ENCODE measurements around the gene TYMP.

TYMP gene

GRCh38 chr22:50503475-50504145, 26.2 kb downstream of the TYMP start:
- Histone ChIP-seq H3K27me3 (ENCODE audit: control insufficient read depth, insufficient read depth, low read length) (no peaks in the 10 kb centered on the region), H3K9ac (ENCODE audit: low read depth, low read length) (no peak overlapping the region), H3K4me1 (ENCODE audit: control insufficient read depth, insufficient read depth, low read length) (no peaks in the 10 kb centered on the region), H3K9me3 (ENCODE audit: control insufficient read depth, insufficient read depth, low read length) (no peaks in the 10 kb centered on the region), H3K36me3 (ENCODE audit: control insufficient read depth, insufficient read depth, low read length) (peaks cover 20% of the 10 kb centered on the region), H3K4me3 (ENCODE audit: low read depth, low read length) (no peak overlapping the region)

GRCh38 chr22:50502628-50503474, 27.0 kb downstream of the TYMP start:
- Histone ChIP-seq H3K9me3 (ENCODE audit: control insufficient read depth, insufficient read depth, low read length) (no peaks in the 10 kb centered on the region), H3K27me3 (ENCODE audit: control insufficient read depth, insufficient read depth, low read length) (no peaks in the 10 kb centered on the region), H3K4me3 (ENCODE audit: low read depth, low read length) (no peak overlapping the region), H3K9ac (ENCODE audit: low read depth, low read length) (no peak overlapping the region), H3K36me3 (ENCODE audit: control insufficient read depth, insufficient read depth, low read length) (peaks cover 20% of the 10 kb centered on the region), H3K4me1 (ENCODE audit: control insufficient read depth, insufficient read depth, low read length) (no peaks in the 10 kb centered on the region)

DNA sequence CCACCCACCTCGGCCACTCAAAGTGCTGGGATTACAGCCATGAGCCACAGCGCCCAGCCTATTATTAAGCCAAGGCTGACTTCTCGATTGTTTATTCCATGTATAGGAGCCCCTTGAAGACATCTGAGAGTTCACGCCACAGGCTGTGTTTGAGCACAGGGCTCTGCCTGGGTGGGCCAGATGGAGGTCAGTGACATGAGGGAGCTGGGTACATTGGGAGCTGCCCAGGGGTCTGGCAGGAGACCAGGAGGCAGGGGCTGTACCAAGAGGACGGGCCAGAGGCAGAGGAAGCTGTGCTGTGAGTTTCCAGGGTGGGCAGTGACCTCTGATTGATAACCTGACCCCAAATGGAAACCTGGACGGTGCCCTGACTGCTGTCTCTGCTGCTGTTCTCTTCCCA, 27.7 kb downstream of the TYMP start:
- H3K9ac ChIP-seq (ENCODE audit: low read depth, low read length), result no peak overlapping the region
- no peaks in the 10 kb centered on the region for H3K27me3 ChIP-seq (ENCODE audit: control insufficient read depth, insufficient read depth, low read length)
- no peak overlapping the region for H3K4me3 ChIP-seq (ENCODE audit: low read depth, low read length)
- H3K36me3 ChIP-seq (ENCODE audit: control insufficient read depth, insufficient read depth, low read length), result peaks cover 20% of the 10 kb centered on the region
- no peaks in the 10 kb centered on the region for H3K4me1 ChIP-seq (ENCODE audit: control insufficient read depth, insufficient read depth, low read length)
- H3K9me3 ChIP-seq (ENCODE audit: control insufficient read depth, insufficient read depth, low read length), result no peaks in the 10 kb centered on the region

DNA sequence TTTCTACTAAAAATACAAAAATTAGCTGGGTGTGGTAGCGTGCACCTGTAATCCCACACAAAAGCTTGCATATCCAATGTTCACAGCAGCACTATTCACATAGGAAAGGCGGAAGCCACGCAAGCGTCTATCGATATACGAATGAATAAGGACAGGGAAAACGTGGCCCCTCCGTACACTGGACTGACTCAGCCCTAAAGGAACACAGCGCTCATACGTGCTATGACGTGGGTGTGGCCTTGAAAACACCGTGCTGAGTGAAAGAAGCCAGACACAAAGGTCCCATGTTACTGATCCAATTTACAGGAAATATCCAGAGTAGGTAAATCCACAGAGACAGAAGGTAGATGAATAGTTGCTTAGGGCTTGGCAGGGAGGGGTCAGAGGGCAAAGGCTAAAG, 29.4 kb downstream of the TYMP start:
- Histone ChIP-seq H3K36me3 (ENCODE audit: control insufficient read depth, insufficient read depth, low read length) (peaks cover 14% of the 10 kb centered on the region), H3K9me3 (ENCODE audit: control insufficient read depth, insufficient read depth, low read length) (no peaks in the 10 kb centered on the region), H3K4me1 (ENCODE audit: control insufficient read depth, insufficient read depth, low read length) (no peaks in the 10 kb centered on the region)

GRCh38 chr22:50498322-50498890, 31.4 kb downstream of the TYMP start:
- H3K27me3 ChIP-seq (ENCODE audit: control insufficient read depth, insufficient read depth, low read length), result no peaks in the 10 kb centered on the region
- H3K4me1 ChIP-seq (ENCODE audit: control insufficient read depth, insufficient read depth, low read length), result no peaks in the 10 kb centered on the region
- peak overlapping the region; percentile 26 for H3K9ac ChIP-seq (ENCODE audit: low read depth, low read length)
- no peaks in the 10 kb centered on the region for H3K9me3 ChIP-seq (ENCODE audit: control insufficient read depth, insufficient read depth, low read length)
- no peak overlapping the region for H3K4me3 ChIP-seq (ENCODE audit: low read depth, low read length)
- H3K36me3 ChIP-seq (ENCODE audit: control insufficient read depth, insufficient read depth, low read length), result peaks cover 6% of the 10 kb centered on the region

More for the DNA sequence above, 29.4 kb downstream of the TYMP start:
- H3K27me3 ChIP-seq (ENCODE audit: control insufficient read depth, insufficient read depth, low read length), result no peaks in the 10 kb centered on the region
- H3K4me3 ChIP-seq (ENCODE audit: low read depth, low read length), result no peak overlapping the region
- H3K9ac ChIP-seq (ENCODE audit: low read depth, low read length), result no peak overlapping the region

DNA sequence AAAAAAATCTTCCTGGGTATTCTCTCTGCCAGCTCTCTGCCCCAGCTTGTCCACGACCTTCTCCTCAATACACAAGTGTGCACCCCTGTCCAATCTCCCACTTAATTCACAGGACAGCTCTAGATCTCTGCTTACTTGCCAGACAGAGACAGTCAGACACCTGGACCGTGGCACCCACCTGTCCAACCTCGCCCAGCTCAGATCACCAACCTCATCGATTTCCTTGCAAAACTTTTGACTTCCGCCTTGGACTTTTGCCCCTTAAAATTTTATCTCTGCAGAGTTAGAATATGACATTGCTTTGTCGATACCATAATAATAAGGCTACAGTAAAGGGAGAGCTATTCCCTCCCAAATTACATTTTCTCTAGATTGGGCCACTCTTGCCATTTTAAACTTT, 32.7 kb downstream of the TYMP start:
- Histone ChIP-seq H3K4me3 (ENCODE audit: low read depth, low read length) (no peak overlapping the region), H3K36me3 (ENCODE audit: control insufficient read depth, insufficient read depth, low read length) (no peaks in the 10 kb centered on the region), H3K9ac (ENCODE audit: low read depth, low read length) (no peak overlapping the region), H3K27me3 (ENCODE audit: control insufficient read depth, insufficient read depth, low read length) (no peaks in the 10 kb centered on the region), H3K4me1 (ENCODE audit: control insufficient read depth, insufficient read depth, low read length) (no peaks in the 10 kb centered on the region), H3K9me3 (ENCODE audit: control insufficient read depth, insufficient read depth, low read length) (no peaks in the 10 kb centered on the region)

GRCh38 chr22:50490531-50491308, 39.1 kb downstream of the TYMP start:
- H3K27me3 ChIP-seq (ENCODE audit: control insufficient read depth, insufficient read depth, low read length), result no peaks in the 10 kb centered on the region
- no peaks in the 10 kb centered on the region for H3K9me3 ChIP-seq (ENCODE audit: control insufficient read depth, insufficient read depth, low read length)
- no peaks in the 10 kb centered on the region for H3K36me3 ChIP-seq (ENCODE audit: control insufficient read depth, insufficient read depth, low read length)
- H3K9ac ChIP-seq (ENCODE audit: low read depth, low read length), result no peak overlapping the region
- no peak overlapping the region for H3K4me3 ChIP-seq (ENCODE audit: low read depth, low read length)
- H3K4me1 ChIP-seq (ENCODE audit: control insufficient read depth, insufficient read depth, low read length), result no peaks in the 10 kb centered on the region

- Histone ChIP-seq H3K27me3 (ENCODE audit: control insufficient read depth, insufficient read depth, low read length) (no peaks in the 10 kb centered on the region), H3K4me3 (ENCODE audit: low read depth, low read length) (no peak overlapping the region), H3K9ac (ENCODE audit: low read depth, low read length) (no peak overlapping the region), H3K36me3 (ENCODE audit: control insufficient read depth, insufficient read depth, low read length) (no peaks in the 10 kb centered on the region), H3K9me3 (ENCODE audit: control insufficient read depth, insufficient read depth, low read length) (no peaks in the 10 kb centered on the region), H3K4me1 (ENCODE audit: control insufficient read depth, insufficient read depth, low read length) (no peaks in the 10 kb centered on the region)
These were observed 40.2 kb downstream of the TYMP start for GRCh38 chr22:50489363-50490243.

DNA sequence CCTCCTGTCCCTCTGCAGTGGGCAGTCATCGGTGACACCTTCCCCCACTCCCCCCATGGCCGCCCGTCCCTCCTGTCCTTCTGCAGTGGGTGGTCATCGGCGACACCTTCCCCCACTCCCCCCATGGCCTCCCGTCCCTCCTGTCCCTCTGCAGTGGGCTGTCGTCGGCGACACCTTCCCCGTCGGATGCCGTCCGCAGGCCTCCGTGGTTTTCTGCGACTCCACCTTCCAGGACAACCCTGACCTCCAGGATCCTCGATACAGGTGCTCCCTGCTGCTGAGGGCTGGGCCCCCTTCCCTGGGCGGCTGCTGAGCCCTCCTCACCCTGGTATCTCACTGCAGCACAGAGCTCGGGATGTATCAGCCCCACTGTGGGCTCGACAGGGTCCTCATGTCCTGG, 40.9 kb downstream of the TYMP start:
- Histone ChIP-seq H3K4me1 (ENCODE audit: control insufficient read depth, insufficient read depth, low read length) (no peaks in the 10 kb centered on the region), H3K9ac (ENCODE audit: low read depth, low read length) (no peak overlapping the region), H3K9me3 (ENCODE audit: control insufficient read depth, insufficient read depth, low read length) (no peaks in the 10 kb centered on the region), H3K36me3 (ENCODE audit: control insufficient read depth, insufficient read depth, low read length) (no peaks in the 10 kb centered on the region), H3K4me3 (ENCODE audit: low read depth, low read length) (no peak overlapping the region), H3K27me3 (ENCODE audit: control insufficient read depth, insufficient read depth, low read length) (no peaks in the 10 kb centered on the region)

DNA sequence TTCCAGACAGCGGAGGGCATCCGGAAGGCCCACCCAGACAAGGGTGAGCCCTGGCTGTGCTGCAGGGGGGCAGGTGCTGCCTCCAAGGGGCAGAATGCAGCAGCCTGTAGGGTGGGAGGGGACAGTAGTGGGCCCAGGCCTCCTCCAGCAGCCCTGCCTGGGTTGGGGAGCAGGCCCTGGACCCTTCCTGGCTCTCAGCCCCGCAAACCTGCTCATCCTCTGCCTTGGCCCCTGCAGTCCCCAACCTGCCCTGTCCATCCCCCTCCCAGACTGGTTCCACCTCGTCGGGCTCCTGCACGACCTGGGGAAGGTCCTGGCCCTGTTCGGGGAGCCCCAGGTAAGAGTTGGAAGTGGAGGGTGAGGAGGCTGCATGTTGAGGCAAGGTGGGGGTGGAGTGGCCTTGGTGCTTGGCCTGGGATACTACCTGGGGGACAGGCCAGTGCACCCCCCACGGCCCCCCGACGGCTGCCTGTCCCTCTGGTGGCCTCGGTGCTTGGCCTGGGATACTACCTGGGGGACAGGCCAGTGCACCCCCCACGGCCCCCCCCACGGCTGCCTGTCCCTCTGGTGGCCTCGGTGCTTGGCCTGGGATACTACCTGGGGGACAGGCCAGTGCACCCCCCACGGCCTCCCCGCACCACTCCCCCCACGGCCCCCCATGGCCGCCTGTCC, 41.7 kb downstream of the TYMP start:
- Histone ChIP-seq H3K4me3 (ENCODE audit: low read depth, low read length) (no peak overlapping the region), H3K9me3 (ENCODE audit: control insufficient read depth, insufficient read depth, low read length) (no peaks in the 10 kb centered on the region), H3K9ac (ENCODE audit: low read depth, low read length) (no peak overlapping the region), H3K4me1 (ENCODE audit: control insufficient read depth, insufficient read depth, low read length) (no peaks in the 10 kb centered on the region), H3K36me3 (ENCODE audit: control insufficient read depth, insufficient read depth, low read length) (no peaks in the 10 kb centered on the region), H3K27me3 (ENCODE audit: control insufficient read depth, insufficient read depth, low read length) (no peaks in the 10 kb centered on the region)

Data from iPS-15b (cell line).